ENCODE measurements around the gene PTGIS. TPM values are rescaled to one million over a fixed set of nuclear protein-coding genes. Genes with fewer than 3 reads are reported as not detected.

PTGIS gene
- total RNA-seq, 1 experiment from 2014 or later: 20.0 TPM

- Histone ChIP-seq H3K27me3 (ENCODE audit: insufficient read depth, low read length) (no peaks in the 10 kb centered on the region), H2BK15ac (ENCODE audit: low read depth, low read length) (no peak overlapping the region), H3K18ac (ENCODE audit: insufficient read length, low read depth, low read length) (no peak overlapping the region), H2BK20ac (ENCODE audit: low read depth, low read length, poor library complexity, severe bottlenecking) (no peak overlapping the region), H3K4me1 (ENCODE audit: insufficient read depth, low read length) (no peaks in the 10 kb centered on the region), H3K9ac (ENCODE audit: extremely low read depth, insufficient read length, low read length) (no peak overlapping the region), H3K14ac (ENCODE audit: insufficient read depth, low read length) (no peak overlapping the region), H3K79me2 (ENCODE audit: insufficient read depth, low read length) (no peaks in the 10 kb centered on the region), H3K23me2 (ENCODE audit: insufficient read length, low read depth, low read length, poor library complexity, severe bottlenecking) (no peaks in the 10 kb centered on the region), H3K4ac (ENCODE audit: low read depth, low read length) (no peak overlapping the region), H2BK120ac (ENCODE audit: low read depth, low read length, poor library complexity, severe bottlenecking) (no peak overlapping the region), H3K9me3 (ENCODE audit: control insufficient read depth, low read depth, low read length) (no peaks in the 10 kb centered on the region), H4K5ac (ENCODE audit: insufficient read length, low read depth, low read length) (no peak overlapping the region), H3K27ac (ENCODE audit: insufficient read length, low read depth, low read length) (no peak overlapping the region), H3T11ph (ENCODE audit: low read length) (no peak overlapping the region), H4K91ac (ENCODE audit: insufficient read length, low read depth, low read length) (no peak overlapping the region), H4K8ac (replicated peaks; ENCODE audit: insufficient read length, low read depth, low read length) (no peak overlapping the region), H3K79me1 (ENCODE audit: insufficient read depth, low read depth, low read length, poor library complexity, severe bottlenecking) (no peaks in the 10 kb centered on the region), H3K23ac (ENCODE audit: insufficient read length, low read depth, low read length) (no peak overlapping the region), H2BK12ac (ENCODE audit: insufficient read length, low read depth, low read length) (no peak overlapping the region), H2AK5ac (ENCODE audit: insufficient read length, low read length) (no peak overlapping the region), H2BK5ac (ENCODE audit: insufficient read length, low read length) (no peak overlapping the region), H4K20me1 (ENCODE audit: control insufficient read depth, insufficient read depth, insufficient read length) (no peaks in the 10 kb centered on the region), H3K56ac (ENCODE audit: insufficient read length, low read depth, low read length) (no peak overlapping the region), H3K4me2 (ENCODE audit: insufficient read depth, insufficient read length, low read length) (no peak overlapping the region), H2AFZ (ENCODE audit: low read length) (no peak overlapping the region)
- Mint-ChIP-seq H3K36me3 (ENCODE audit: insufficient read depth in 1 of 3, low read depth in 3 of 3) (peaks cover 19 to 22% (median 21%) of the 10 kb centered on the region in 3 experiments), H3K27ac (no peak overlapping the region; a peak in 2 of 7 replicates), H3K4me1 (peaks cover 0 to 8% of the 10 kb centered on the region in 2 experiments; a peak in 2 of 4 replicates), H3K4me3 (no peak overlapping the region), H3K9me3 (peaks cover 4 to 8% of the 10 kb centered on the region in 2 experiments; a peak in 4 of 5 replicates), H3K27me3 (ENCODE audit: low read depth) (no peaks in the 10 kb centered on the region)
- no CpG with 5 or more reads among the region's 8 CpGs for WGBS (ENCODE audit: extremely low coverage, insufficient read length, low lambda C conversion rate)
- DNase-seq: no peak
- TF ChIP-seq, protein P1, sequence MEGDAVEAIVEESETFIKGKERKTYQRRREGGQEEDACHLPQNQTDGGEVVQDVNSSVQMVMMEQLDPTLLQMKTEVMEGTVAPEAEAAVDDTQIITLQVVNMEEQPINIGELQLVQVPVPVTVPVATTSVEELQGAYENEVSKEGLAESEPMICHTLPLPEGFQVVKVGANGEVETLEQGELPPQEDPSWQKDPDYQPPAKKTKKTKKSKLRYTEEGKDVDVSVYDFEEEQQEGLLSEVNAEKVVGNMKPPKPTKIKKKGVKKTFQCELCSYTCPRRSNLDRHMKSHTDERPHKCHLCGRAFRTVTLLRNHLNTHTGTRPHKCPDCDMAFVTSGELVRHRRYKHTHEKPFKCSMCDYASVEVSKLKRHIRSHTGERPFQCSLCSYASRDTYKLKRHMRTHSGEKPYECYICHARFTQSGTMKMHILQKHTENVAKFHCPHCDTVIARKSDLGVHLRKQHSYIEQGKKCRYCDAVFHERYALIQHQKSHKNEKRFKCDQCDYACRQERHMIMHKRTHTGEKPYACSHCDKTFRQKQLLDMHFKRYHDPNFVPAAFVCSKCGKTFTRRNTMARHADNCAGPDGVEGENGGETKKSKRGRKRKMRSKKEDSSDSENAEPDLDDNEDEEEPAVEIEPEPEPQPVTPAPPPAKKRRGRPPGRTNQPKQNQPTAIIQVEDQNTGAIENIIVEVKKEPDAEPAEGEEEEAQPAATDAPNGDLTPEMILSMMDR (conservative IDR thresholded peaks at IDR 0.05): no peak
These were observed 18.0 kb downstream of the PTGIS start for GRCh38 chr20:49549801-49550551.

Data from H9 (cell line).